Measurements from ENCODE around the gene APOA5.

The APOA5 gene

DNA sequence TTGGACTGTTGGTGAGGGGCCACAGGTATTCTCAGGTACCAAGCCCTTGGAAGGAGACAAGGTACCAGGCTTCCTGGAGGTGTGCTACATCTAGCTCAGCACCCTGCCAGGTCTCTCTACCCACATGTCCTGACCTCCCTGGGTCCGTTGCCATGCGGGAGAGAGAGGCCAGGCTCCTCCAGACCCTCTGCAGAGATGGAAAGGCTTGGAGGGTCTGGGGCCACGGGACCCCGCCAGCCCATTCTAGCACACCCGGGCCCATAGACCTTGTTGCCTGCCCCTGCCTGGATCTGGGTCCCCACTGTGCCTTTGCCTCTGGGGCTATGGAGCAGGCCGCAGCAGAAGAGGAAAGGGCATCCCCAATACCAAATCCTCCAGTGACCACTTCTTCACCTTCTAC lies 35.8 kb upstream of the APOA5 start:
- Histone ChIP-seq H3K27ac (ENCODE audit: insufficient read depth, low read length, poor library complexity, severe bottlenecking) (no peak overlapping the region), H3K4me1 (ENCODE audit: control insufficient read depth, insufficient read depth, low read length, poor library complexity, severe bottlenecking) (no peaks in the 10 kb centered on the region), H3K27me3 (replicated peaks; ENCODE audit: control insufficient read depth, insufficient read depth, low read length, poor library complexity, severe bottlenecking) (no peaks in the 10 kb centered on the region), H3K4me3 (ENCODE audit: insufficient read depth, low read depth, low read length, poor library complexity, severe bottlenecking) (no peak overlapping the region), H3K36me3 (ENCODE audit: control insufficient read depth, insufficient read depth, low read length) (no peaks in the 10 kb centered on the region), H3K9me3 (ENCODE audit: control insufficient read depth, low read length) (no peaks in the 10 kb centered on the region)
- DNase-seq = no peak

DNA sequence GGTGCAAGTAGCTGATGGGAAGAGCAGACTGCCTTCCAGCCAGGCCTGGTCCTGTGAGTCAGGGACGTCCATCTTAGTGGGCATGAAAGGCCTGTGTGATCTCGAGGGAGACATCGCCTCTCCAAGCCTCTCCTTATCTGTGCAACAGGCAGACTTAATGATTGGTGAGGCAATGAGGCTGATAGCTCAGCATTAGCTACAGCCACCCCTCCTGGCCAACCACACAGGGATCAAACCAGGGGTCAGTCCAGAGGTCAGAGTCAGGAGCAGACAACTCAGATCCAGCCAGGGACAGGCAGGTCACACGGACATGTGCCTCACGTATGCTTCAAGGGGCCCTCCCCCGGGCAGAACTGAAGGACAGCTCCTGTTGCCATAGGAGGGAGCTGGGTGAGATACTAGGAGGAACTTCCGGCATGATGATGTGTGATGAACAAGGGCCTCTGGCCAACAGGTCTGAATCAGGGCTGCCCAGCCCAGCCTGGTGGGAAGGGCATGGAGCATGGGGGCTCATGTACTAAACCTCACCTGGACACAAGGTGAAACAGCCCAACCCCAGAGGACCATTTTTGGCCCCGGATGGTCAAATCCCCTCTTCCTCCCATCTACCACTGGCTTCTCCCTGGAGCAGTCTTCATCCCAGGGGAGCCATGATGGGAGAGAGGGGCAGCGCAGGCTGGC lies 35.2 kb upstream of the APOA5 start:
- no peak overlapping the region for H3K27ac ChIP-seq (ENCODE audit: insufficient read depth, low read length, poor library complexity, severe bottlenecking)
- H3K27me3 ChIP-seq (replicated peaks; ENCODE audit: control insufficient read depth, insufficient read depth, low read length, poor library complexity, severe bottlenecking) = no peaks in the 10 kb centered on the region
- H3K4me1 ChIP-seq (ENCODE audit: control insufficient read depth, insufficient read depth, low read length, poor library complexity, severe bottlenecking) = no peaks in the 10 kb centered on the region
- no peak overlapping the region for H3K4me3 ChIP-seq (ENCODE audit: insufficient read depth, low read depth, low read length, poor library complexity, severe bottlenecking)
- DNase-seq = no peak
- no peaks in the 10 kb centered on the region for H3K36me3 ChIP-seq (ENCODE audit: control insufficient read depth, insufficient read depth, low read length)
- no peaks in the 10 kb centered on the region for H3K9me3 ChIP-seq (ENCODE audit: control insufficient read depth, low read length)

GRCh38 chr11:116825854-116826750 lies 34.4 kb upstream of the APOA5 start:
- no peak for DNase-seq
- no peaks in the 10 kb centered on the region for H3K36me3 ChIP-seq (ENCODE audit: control insufficient read depth, insufficient read depth, low read length)
- H3K27me3 ChIP-seq (replicated peaks; ENCODE audit: control insufficient read depth, insufficient read depth, low read length, poor library complexity, severe bottlenecking) = no peaks in the 10 kb centered on the region
- H3K4me1 ChIP-seq (ENCODE audit: control insufficient read depth, insufficient read depth, low read length, poor library complexity, severe bottlenecking) = no peaks in the 10 kb centered on the region
- H3K4me3 ChIP-seq (ENCODE audit: insufficient read depth, low read depth, low read length, poor library complexity, severe bottlenecking) = no peak overlapping the region
- H3K9me3 ChIP-seq (ENCODE audit: control insufficient read depth, low read length) = no peaks in the 10 kb centered on the region
- H3K27ac ChIP-seq (ENCODE audit: insufficient read depth, low read length, poor library complexity, severe bottlenecking) = no peak overlapping the region

GRCh38 chr11:116825434-116825833 lies 33.8 kb upstream of the APOA5 start:
- DNase-seq = no peak
- no peak overlapping the region for H3K4me3 ChIP-seq (ENCODE audit: insufficient read depth, low read depth, low read length, poor library complexity, severe bottlenecking)
- H3K9me3 ChIP-seq (ENCODE audit: control insufficient read depth, low read length) = no peaks in the 10 kb centered on the region
- H3K36me3 ChIP-seq (ENCODE audit: control insufficient read depth, insufficient read depth, low read length) = no peaks in the 10 kb centered on the region
- no peaks in the 10 kb centered on the region for H3K27me3 ChIP-seq (replicated peaks; ENCODE audit: control insufficient read depth, insufficient read depth, low read length, poor library complexity, severe bottlenecking)
- no peaks in the 10 kb centered on the region for H3K4me1 ChIP-seq (ENCODE audit: control insufficient read depth, insufficient read depth, low read length, poor library complexity, severe bottlenecking)
- H3K27ac ChIP-seq (ENCODE audit: insufficient read depth, low read length, poor library complexity, severe bottlenecking) = no peak overlapping the region

GRCh38 chr11:116823031-116823843 lies 31.6 kb upstream of the APOA5 start, which contains the start of gene APOA4:
Gene APOA4 (minus strand): TSS chr11:116823304. CDS start chr11:116823191, 113 bp downstream.
- no peaks in the 10 kb centered on the region for H3K4me1 ChIP-seq (ENCODE audit: control insufficient read depth, insufficient read depth, low read length, poor library complexity, severe bottlenecking)
- no peak within 1 kb of the TSS for H3K4me3 ChIP-seq (ENCODE audit: insufficient read depth, low read depth, low read length, poor library complexity, severe bottlenecking)
- no peaks in the 10 kb centered on the region for H3K36me3 ChIP-seq (ENCODE audit: control insufficient read depth, insufficient read depth, low read length)
- no peak for DNase-seq
- no peak within 1 kb of the TSS for H3K27ac ChIP-seq (ENCODE audit: insufficient read depth, low read length, poor library complexity, severe bottlenecking)
- no peaks in the 10 kb centered on the region for H3K27me3 ChIP-seq (replicated peaks; ENCODE audit: control insufficient read depth, insufficient read depth, low read length, poor library complexity, severe bottlenecking)
- H3K9me3 ChIP-seq (ENCODE audit: control insufficient read depth, low read length) = no peaks in the 10 kb centered on the region

GRCh38 chr11:116822575-116822974 lies 30.9 kb upstream of the APOA5 start:
- Histone ChIP-seq H3K27ac (ENCODE audit: insufficient read depth, low read length, poor library complexity, severe bottlenecking) (no peak overlapping the region), H3K4me1 (ENCODE audit: control insufficient read depth, insufficient read depth, low read length, poor library complexity, severe bottlenecking) (no peaks in the 10 kb centered on the region), H3K27me3 (replicated peaks; ENCODE audit: control insufficient read depth, insufficient read depth, low read length, poor library complexity, severe bottlenecking) (no peaks in the 10 kb centered on the region)

GRCh38 chr11:116821050-116821918 lies 29.6 kb upstream of the APOA5 start:
- no peaks in the 10 kb centered on the region for H3K9me3 ChIP-seq (ENCODE audit: control insufficient read depth, low read length)
- no peaks in the 10 kb centered on the region for H3K27me3 ChIP-seq (replicated peaks; ENCODE audit: control insufficient read depth, insufficient read depth, low read length, poor library complexity, severe bottlenecking)
- DNase-seq = no peak
- no peak overlapping the region for H3K27ac ChIP-seq (ENCODE audit: insufficient read depth, low read length, poor library complexity, severe bottlenecking)
- H3K4me3 ChIP-seq (ENCODE audit: insufficient read depth, low read depth, low read length, poor library complexity, severe bottlenecking) = no peak overlapping the region
- no peaks in the 10 kb centered on the region for H3K4me1 ChIP-seq (ENCODE audit: control insufficient read depth, insufficient read depth, low read length, poor library complexity, severe bottlenecking)
- H3K36me3 ChIP-seq (ENCODE audit: control insufficient read depth, insufficient read depth, low read length) = no peaks in the 10 kb centered on the region

More at GRCh38 chr11:116822575-116822974, 30.9 kb upstream of the APOA5 start:
- no peaks in the 10 kb centered on the region for H3K9me3 ChIP-seq (ENCODE audit: control insufficient read depth, low read length)
- no peak for DNase-seq
- H3K36me3 ChIP-seq (ENCODE audit: control insufficient read depth, insufficient read depth, low read length) = no peaks in the 10 kb centered on the region
- no peak overlapping the region for H3K4me3 ChIP-seq (ENCODE audit: insufficient read depth, low read depth, low read length, poor library complexity, severe bottlenecking)

GRCh38 chr11:116819049-116819448 lies 27.4 kb upstream of the APOA5 start:
- Histone ChIP-seq H3K27me3 (replicated peaks; ENCODE audit: control insufficient read depth, insufficient read depth, low read length, poor library complexity, severe bottlenecking) (no peaks in the 10 kb centered on the region), H3K4me3 (ENCODE audit: insufficient read depth, low read depth, low read length, poor library complexity, severe bottlenecking) (no peak overlapping the region), H3K9me3 (ENCODE audit: control insufficient read depth, low read length) (no peaks in the 10 kb centered on the region), H3K4me1 (ENCODE audit: control insufficient read depth, insufficient read depth, low read length, poor library complexity, severe bottlenecking) (no peaks in the 10 kb centered on the region), H3K36me3 (ENCODE audit: control insufficient read depth, insufficient read depth, low read length) (no peaks in the 10 kb centered on the region), H3K27ac (ENCODE audit: insufficient read depth, low read length, poor library complexity, severe bottlenecking) (no peak overlapping the region)
- no peak for DNase-seq

DNA sequence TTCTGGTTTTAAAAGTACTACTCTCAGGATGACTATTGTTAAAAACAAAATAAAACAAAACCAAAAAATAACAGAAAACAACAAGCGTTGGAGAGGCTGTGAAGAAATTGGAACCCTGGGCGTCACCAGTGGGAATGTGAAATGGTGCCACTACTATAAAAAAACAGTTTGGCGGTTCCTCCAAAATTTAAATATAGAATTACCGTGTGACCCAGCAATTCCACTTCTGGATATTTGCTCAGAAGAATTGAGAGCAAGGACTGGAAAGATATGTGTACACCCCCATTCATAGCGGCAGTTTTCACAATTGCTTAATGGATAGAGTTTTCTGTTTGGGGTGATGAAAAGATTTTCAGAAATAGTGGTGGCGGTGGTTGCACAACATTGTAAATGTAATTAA lies 22.8 kb upstream of the APOA5 start:
- Histone ChIP-seq H3K27ac (ENCODE audit: insufficient read depth, low read length, poor library complexity, severe bottlenecking) (no peak overlapping the region), H3K4me3 (ENCODE audit: insufficient read depth, low read depth, low read length, poor library complexity, severe bottlenecking) (no peak overlapping the region), H3K9me3 (ENCODE audit: control insufficient read depth, low read length) (no peaks in the 10 kb centered on the region), H3K27me3 (replicated peaks; ENCODE audit: control insufficient read depth, insufficient read depth, low read length, poor library complexity, severe bottlenecking) (no peaks in the 10 kb centered on the region), H3K4me1 (ENCODE audit: control insufficient read depth, insufficient read depth, low read length, poor library complexity, severe bottlenecking) (no peaks in the 10 kb centered on the region), H3K36me3 (ENCODE audit: control insufficient read depth, insufficient read depth, low read length) (no peaks in the 10 kb centered on the region)
- no peak for DNase-seq
